CD4-positive, alpha-beta T cell treated with Interleukin-15 for 1 hour (primary cell): Measurements from ENCODE around the gene CMPK2.
"Not testable (repeated sequence)": the region's sequence is repeated elsewhere in the genome, so short reads cannot be mapped to it uniquely, and the experiment has no call there.

ENCODE experiments used
- DNase-seq: peaks from one replicate; pipeline ENCODE4 v3.0.0-alpha.2; 2020

The CMPK2 gene

GRCh38 chr2:6865346-6866274 is at the start of gene CMPK2:
Gene CMPK2, minus strand, starts transcription at chr2:6865907. Its CDS starts 211 bp downstream, at chr2:6865696.
- DNase-seq: peak; percentile 66

GRCh38 chr2:6915399-6915798 is 49.7 kb upstream of the CMPK2 start:
- DNase-seq: no peak

GRCh38 chr2:6914828-6915227 is 49.1 kb upstream of the CMPK2 start:
- no peak for DNase-seq

- peak; percentile 32 for DNase-seq
Observed at GRCh38 chr2:6913415-6914157, 47.9 kb upstream of the CMPK2 start.

GRCh38 chr2:6911721-6912120 is 46.0 kb upstream of the CMPK2 start:
- no peak for DNase-seq

- peak; percentile 32 for DNase-seq
Observed at GRCh38 chr2:6909431-6910385, 44.0 kb upstream of the CMPK2 start.

GRCh38 chr2:6908291-6908690 is 42.6 kb upstream of the CMPK2 start:
- no peak for DNase-seq

- no peak for DNase-seq
Observed at GRCh38 chr2:6906165-6906741, 40.5 kb upstream of the CMPK2 start.

- no peak for DNase-seq
Observed at GRCh38 chr2:6905668-6906067, 40.0 kb upstream of the CMPK2 start.

GRCh38 chr2:6902581-6902980 is 36.9 kb upstream of the CMPK2 start:
- not testable (repeated sequence) for DNase-seq

GRCh38 chr2:6896930-6897759 is 31.4 kb upstream of the CMPK2 start:
- DNase-seq: no peak

- DNase-seq: no peak
Observed at GRCh38 chr2:6893876-6894482, 28.3 kb upstream of the CMPK2 start.

- DNase-seq: no peak
Observed at GRCh38 chr2:6888724-6889123, 23.0 kb upstream of the CMPK2 start.

- no peak for DNase-seq
Observed at GRCh38 chr2:6887751-6888192, 22.1 kb upstream of the CMPK2 start.

GRCh38 chr2:6885968-6886367 is 20.3 kb upstream of the CMPK2 start:
- no peak for DNase-seq

GRCh38 chr2:6885551-6885950 is 19.8 kb upstream of the CMPK2 start:
- DNase-seq: no peak

- DNase-seq: no peak
Observed at GRCh38 chr2:6883448-6884122, 17.9 kb upstream of the CMPK2 start.

GRCh38 chr2:6881516-6881915 is 15.8 kb upstream of the CMPK2 start:
- no peak for DNase-seq

GRCh38 chr2:6881046-6881445 is 15.3 kb upstream of the CMPK2 start:
- DNase-seq: no peak

- peak; percentile 29 for DNase-seq
Observed at GRCh38 chr2:6880200-6880733, 14.6 kb upstream of the CMPK2 start.
